SU-DHL-6 (cell line): Measurements from ENCODE around the gene REELD1.

Source experiments
- H2AFZ ChIP-seq: fragments of 200-600 bp; sonication (generic); 2 replicates; pipeline ENCODE4 v1.6.1; 2014; ENCODE audit warnings: low read depth, mild to moderate bottlenecking, moderate library complexity, mixed read lengths, antibody characterized with exemption, low read length; ENCODE audit not compliant: severe bottlenecking
- H3F3A ChIP-seq: fragments of 200-600 bp; shearing (Covaris generic); 2 replicates; pipeline ENCODE4 v1.6.0; 2016; ENCODE audit warnings: antibody characterized with exemption, mild to moderate bottlenecking; ENCODE audit not compliant: insufficient read depth
- H3K27ac ChIP-seq: fragments of 200-600 bp; sonication (generic); 2 replicates; pipeline ENCODE4 v1.5.1; 2016; ENCODE audit warnings: low read depth, mild to moderate bottlenecking, low read length, moderate library complexity, mixed read lengths
- H3K27me3 ChIP-seq: fragments of 200-600 bp; sonication (generic), shearing (Covaris generic); 2 replicates; pipeline ENCODE4 v1.6.0; 2014; ENCODE audit warnings: mild to moderate bottlenecking, low read length
- H3K36me3 ChIP-seq: fragments of 200-600 bp; sonication (generic); 2 replicates; pipeline ENCODE4 v1.6.1; 2014; ENCODE audit warnings: mild to moderate bottlenecking, low read length, mixed read lengths
- H3K4me2 ChIP-seq: fragments of 300-600, 200-600 bp; shearing (Covaris generic), sonication (generic); 2 replicates; pipeline ENCODE4 v1.6.0; 2014; ENCODE audit warnings: low read length, low read depth, mild to moderate bottlenecking; ENCODE audit not compliant: poor library complexity, severe bottlenecking
- H3K4me3 ChIP-seq: fragments of 200-600 bp; sonication (generic); 2 replicates; pipeline ENCODE4 v1.5.1; 2014; ENCODE audit warnings: antibody characterized with exemption, low read length, mild to moderate bottlenecking, mixed read lengths; ENCODE audit not compliant: insufficient read depth, poor library complexity, severe bottlenecking
- H3K79me2 ChIP-seq: fragments of 200-600 bp; sonication (generic); 2 replicates; pipeline ENCODE4 v1.6.1; 2014; ENCODE audit warnings: mild to moderate bottlenecking, low read length, moderate library complexity; ENCODE audit not compliant: insufficient read depth
- H3K9ac ChIP-seq: fragments of 200-600 bp; sonication (generic); 2 replicates; pipeline ENCODE4 v1.7.0; 2014; ENCODE audit warnings: mild to moderate bottlenecking, low read length
- H3K9me2 ChIP-seq: fragments of 200-600 bp; sonication (generic); replicated peaks from 2 replicates; pipeline ENCODE4 v1.6.1; 2014; ENCODE audit warnings: low read length; ENCODE audit not compliant: insufficient read depth
- H3K9me3 ChIP-seq: fragments of 200-600 bp; sonication (generic); 2 replicates; pipeline ENCODE4 v1.6.1; 2014; ENCODE audit warnings: low read length, mixed read lengths; ENCODE audit not compliant: insufficient read depth
- H4K20me1 ChIP-seq: fragments of 200-600 bp; sonication (generic); 2 replicates; pipeline ENCODE4 v1.6.1; 2014; ENCODE audit warnings: low read depth, mild to moderate bottlenecking, antibody characterized with exemption, low read length, moderate library complexity, mixed read lengths
- CTCF ChIP-seq: fragments of 200-600 bp; sonication (generic); IDR thresholded peaks from one replicate; pipeline ENCODE4 v1.5.1; 2017; ENCODE audit warnings: antibody characterized with exemption, mild to moderate bottlenecking, low read length, moderate library complexity; ENCODE audit not compliant: insufficient read depth, poor library complexity, severe bottlenecking
- EZH2phosphoT487 ChIP-seq: fragments of 200-600 bp; sonication (generic), shearing (Covaris generic); conservative IDR thresholded peaks from 2 replicates; pipeline ENCODE4 v1.6.1; 2018; ENCODE audit warnings: mild to moderate bottlenecking, antibody characterized with exemption, low read length, moderate library complexity, mixed read lengths

The REELD1 gene

GRCh38 chr4:146244496-146244895, 30.2 kb downstream of the REELD1 start:
- H3K79me2 ChIP-seq: no peaks in the 10 kb centered on the region
- no peak overlapping the region for H3K9ac ChIP-seq
- no peaks in the 10 kb centered on the region for H3K9me2 ChIP-seq
- no peaks in the 10 kb centered on the region for H3F3A ChIP-seq
- H3K9me3 ChIP-seq: no peaks in the 10 kb centered on the region
- no peaks in the 10 kb centered on the region for H3K36me3 ChIP-seq
- no peaks in the 10 kb centered on the region for H3K27me3 ChIP-seq
- H3K4me2 ChIP-seq: no peak overlapping the region
- TF ChIP-seq EZH2phosphoT487: no peak
- no peak for TF ChIP-seq CTCF
- H2AFZ ChIP-seq: no peak overlapping the region
- no peak overlapping the region for H3K27ac ChIP-seq
- no peak overlapping the region for H3K4me3 ChIP-seq
- H4K20me1 ChIP-seq: no peaks in the 10 kb centered on the region

DNA sequence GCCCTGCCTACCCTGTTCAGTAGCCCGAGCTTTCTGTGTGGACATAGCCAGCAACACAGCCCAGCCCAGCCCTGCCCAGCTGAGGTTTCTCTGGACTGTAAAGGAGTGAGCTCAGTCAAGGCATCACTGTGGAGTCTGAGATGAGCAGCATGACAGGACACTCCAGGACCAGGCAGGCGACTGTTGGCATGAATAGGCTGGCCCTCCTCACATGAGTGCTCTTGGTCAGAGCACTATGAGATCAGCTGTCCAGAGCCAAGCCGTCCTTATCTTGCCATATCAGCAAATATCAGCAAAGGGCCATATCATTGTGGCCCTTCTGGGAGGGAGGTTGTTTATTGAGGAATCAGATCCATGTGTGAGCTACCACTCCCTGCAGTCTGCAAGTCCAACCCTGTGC, 30.9 kb downstream of the REELD1 start:
- H3K4me3 ChIP-seq: no peak overlapping the region
- H3K9me3 ChIP-seq: no peaks in the 10 kb centered on the region
- H3K9ac ChIP-seq: no peak overlapping the region
- no peaks in the 10 kb centered on the region for H3K9me2 ChIP-seq
- no peaks in the 10 kb centered on the region for H4K20me1 ChIP-seq
- H2AFZ ChIP-seq: no peak overlapping the region
- H3K27me3 ChIP-seq: no peaks in the 10 kb centered on the region
- H3K79me2 ChIP-seq: no peaks in the 10 kb centered on the region
- H3F3A ChIP-seq: no peaks in the 10 kb centered on the region
- H3K27ac ChIP-seq: no peak overlapping the region
- H3K4me2 ChIP-seq: no peak overlapping the region
- TF ChIP-seq CTCF: no peak
- TF ChIP-seq EZH2phosphoT487: no peak
- H3K36me3 ChIP-seq: no peaks in the 10 kb centered on the region

- Histone ChIP-seq H3K36me3 (no peaks in the 10 kb centered on the region), H3K4me3 (no peak overlapping the region), H3K27me3 (no peaks in the 10 kb centered on the region), H3K9me3 (no peaks in the 10 kb centered on the region), H3F3A (no peaks in the 10 kb centered on the region), H3K9ac (no peak overlapping the region), H3K4me2 (no peak overlapping the region), H4K20me1 (no peaks in the 10 kb centered on the region), H3K9me2 (no peaks in the 10 kb centered on the region), H3K27ac (no peak overlapping the region), H2AFZ (no peak overlapping the region), H3K79me2 (no peaks in the 10 kb centered on the region)
- TF ChIP-seq EZH2phosphoT487 (no peak), CTCF (no peak)
Measured at GRCh38 chr4:146245850-146246249, 31.5 kb downstream of the REELD1 start.
